Measurements from ENCODE around the gene CATSPER4. TPM values are rescaled to one million over a fixed set of nuclear protein-coding genes. Genes with fewer than 3 reads are reported as not detected.

Gene CATSPER4
- total RNA-seq, 2 experiments from 2014 or later = not detected

- DNase-seq = peak; percentile 99
- no peaks in the 10 kb centered on the region for H3K9me3 Mint-ChIP-seq
- peaks cover 36% of the 10 kb centered on the region for H3K4me1 Mint-ChIP-seq (ENCODE audit: low read depth)
- H3K27ac Mint-ChIP-seq = peak within 1 kb of the TSS; percentile 86
- H3K36me3 Mint-ChIP-seq = peaks cover 10% of the 10 kb centered on the region
- POLR2A ChIA-PET = interaction anchor here (0.8 to 3.0 kb wide), 12 partner anchors 26 to 266 kb away, joined by 3 to 19 read pairs (median 4); partner anchors contain the start of genes C1orf232, PDIK1L, ZNF593 and ZNF593OS
- H3K27me3 Mint-ChIP-seq = no peaks in the 10 kb centered on the region
- peak within 1 kb of the TSS; percentile 96 for H3K4me3 Mint-ChIP-seq
- intact Hi-C loops (cut with micrococcal nuclease) = loop anchor here (1.0 to 5.0 kb wide), 6 partner anchors 41 to 802 kb away; partner anchors contain the start of genes MACO1, PDIK1L and ZNF593
- CTCF ChIA-PET = interaction anchor here (0.6 to 4.2 kb wide), 63 partner anchors 9 to 338 kb away, joined by 3 to 80 read pairs (median 5); partner anchors contain the start of genes C1orf232, CATSPER4, CD52 and DHDDS
These were observed 43.7 kb downstream of the CATSPER4 start, which contains the start of gene CEP85 for GRCh38 chr1:26233903-26234643. Gene CEP85 (plus strand): TSS chr1:26234200. CDS start chr1:26239784, 5,584 bp downstream.

- Mint-ChIP-seq H3K4me1 (ENCODE audit: low read depth) (peaks cover 36% of the 10 kb centered on the region), H3K27me3 (no peaks in the 10 kb centered on the region), H3K36me3 (peaks cover 14% of the 10 kb centered on the region), H3K4me3 (peak overlapping the region; percentile 96), H3K9me3 (no peaks in the 10 kb centered on the region), H3K27ac (peak overlapping the region; percentile 86)
- intact Hi-C loops (cut with micrococcal nuclease) = loop anchor here (2.0 to 5.0 kb wide), 4 partner anchors 40 to 803 kb away; partner anchors contain the start of genes MACO1 and PDIK1L
- ChIA-PET POLR2A (interaction anchor here (0.6 to 3.0 kb wide), 11 partner anchors 8 to 265 kb away, joined by 3 to 19 read pairs (median 4); partner anchors contain the start of genes C1orf232, PDIK1L, ZNF593 and ZNF593OS), CTCF (interaction anchor here (0.6 to 4.2 kb wide), 64 partner anchors 9 to 1697 kb away, joined by 3 to 80 read pairs (median 5); partner anchors contain the start of genes C1orf232, CATSPER4, CD52 and DHDDS)
- peak; percentile 30 for DNase-seq
These were observed 44.4 kb downstream of the CATSPER4 start for GRCh38 chr1:26234644-26235370.

- Mint-ChIP-seq H3K27me3 (no peaks in the 10 kb centered on the region), H3K9me3 (no peaks in the 10 kb centered on the region), H3K36me3 (peaks cover 16% of the 10 kb centered on the region), H3K4me1 (ENCODE audit: low read depth) (peaks cover 36% of the 10 kb centered on the region), H3K27ac (peak overlapping the region; percentile 57), H3K4me3 (no peak overlapping the region)
- no peak for DNase-seq
- POLR2A ChIA-PET = no interaction called here
- intact Hi-C loops (cut with micrococcal nuclease) = no loop called here
- CTCF ChIA-PET = interaction anchor here (0.8 to 1.6 kb wide), 4 partner anchors 21 to 194 kb away, joined by 3 to 6 read pairs (median 4); partner anchors contain the start of genes DHDDS and ZNF593
These were observed 47.0 kb downstream of the CATSPER4 start for GRCh38 chr1:26237230-26237966.

GRCh38 chr1:26239936-26240335 is 49.5 kb downstream of the CATSPER4 start:
- Mint-ChIP-seq H3K4me1 (ENCODE audit: low read depth) (peaks cover 30% of the 10 kb centered on the region), H3K4me3 (no peak overlapping the region), H3K9me3 (no peaks in the 10 kb centered on the region), H3K27me3 (no peaks in the 10 kb centered on the region), H3K27ac (no peak overlapping the region), H3K36me3 (peaks cover 30% of the 10 kb centered on the region)
- ChIA-PET POLR2A (no interaction called here), CTCF (no interaction called here)
- DNase-seq = no peak
- intact Hi-C loops (cut with micrococcal nuclease) = no loop called here

Other genes with a start within 250 kb of the CATSPER4 start
- gene PAFAH2, start 192.5 kb upstream of the CATSPER4 start, total RNA-seq = 1 to 10 TPM; 5.9 to 7.3 TPM
- gene EXTL1, start 168.8 kb upstream of the CATSPER4 start, total RNA-seq = not detected
- gene SLC30A2, start 144.5 kb upstream of the CATSPER4 start, total RNA-seq = not detected
- under 1 TPM; 0.17 to 0.19 TPM for gene TRIM63, start 123.0 kb upstream of the CATSPER4 start, total RNA-seq
- 10 to 100 TPM; 14.9 to 15.2 TPM for gene PDIK1L, start 78.8 kb upstream of the CATSPER4 start, total RNA-seq
- not detected for gene FAM110D, start 31.5 kb upstream of the CATSPER4 start, total RNA-seq
- gene C1orf232, start 21.6 kb upstream of the CATSPER4 start, total RNA-seq = not detected
- gene ZNF593, start 20.7 kb upstream of the CATSPER4 start, total RNA-seq = 10 to 100 TPM; 37.4 to 38.0 TPM
- gene ZNF593OS, start 18.8 kb upstream of the CATSPER4 start, total RNA-seq = not detected
- 1 to 10 TPM; 1.3 to 1.5 TPM for gene CNKSR1, start 13.1 kb upstream of the CATSPER4 start, total RNA-seq
- gene CEP85, start 43.6 kb downstream of the CATSPER4 start, total RNA-seq = 10 to 100 TPM; 30.3 to 32.6 TPM
- gene SH3BGRL3, start 89.5 kb downstream of the CATSPER4 start, total RNA-seq = 100 to 1,000 TPM; 305 to 320 TPM
- 10 to 100 TPM; 24.5 to 26.1 TPM for gene UBXN11, start 116.0 kb downstream of the CATSPER4 start, total RNA-seq
- gene CD52, start 127.4 kb downstream of the CATSPER4 start, total RNA-seq = 100 to 1,000 TPM; 261 to 291 TPM
- 1 to 10 TPM; 1.3 to 1.6 TPM for gene CRYBG2, start 163.5 kb downstream of the CATSPER4 start, total RNA-seq
- not detected for gene ZNF683, start 182.1 kb downstream of the CATSPER4 start, total RNA-seq
- gene LIN28A, start 220.2 kb downstream of the CATSPER4 start, total RNA-seq = not detected
- gene DHDDS, start 241.7 kb downstream of the CATSPER4 start, total RNA-seq = 10 to 100 TPM; 41.9 to 45.5 TPM